Gastrocnemius medialis (tissue), 4 donors: Measurements from ENCODE around the gene MS4A4E. TPM values are rescaled to one million over a fixed set of nuclear protein-coding genes. Genes with fewer than 3 reads are reported as not detected.

Experiments
- ATAC-seq, 2 donors: fragments of 150-250 bp; one replicate each; pipeline ENCODE4 v1.9.1; 2016
- DNase-seq, 2 donors: peaks; one replicate each; pipeline ENCODE4 v3.0.0-alpha.2; 2019
- H3K27ac ChIP-seq, 4 donors: fragments of 200-600 bp; sonication (generic); 1 replicate in 1 of 4; 2 replicates in 3 of 4; pipeline ENCODE4 v1.5.1; 2016 to 2018; ENCODE audit warnings: mild to moderate bottlenecking in 2 of 4, moderate library complexity in 1 of 4
- H3K27me3 ChIP-seq, 3 donors: fragments of 200-600 bp; sonication (generic) in 2 of 3; 1 replicate in 1 of 3; 2 replicates in 2 of 3; pipeline versions ENCODE4 v1.5.1 to v1.6.0; 2016 to 2019; ENCODE audit warnings: mild to moderate bottlenecking in 1 of 3, moderate library complexity in 1 of 3
- H3K36me3 ChIP-seq, 2 donors: fragments of 200-600 bp; sonication (generic) in 1 of 2; one replicate each; pipeline ENCODE4 v1.5.1; 2017 to 2018
- H3K4me1 ChIP-seq, 2 donors: fragments of 200-600 bp; sonication (generic) in 1 of 2; one replicate each; pipeline ENCODE4 v1.5.1; 2016 to 2017; ENCODE audit warnings: mild to moderate bottlenecking in 2 of 2
- H3K4me3 ChIP-seq, 4 donors: fragments of 200-600 bp; sonication (generic) in 3 of 4; 1 replicate in 1 of 4; 2 replicates in 3 of 4; pipeline ENCODE4 v1.5.1; 2016 to 2019; ENCODE audit warnings: mild to moderate bottlenecking in 2 of 4
- H3K9me3 ChIP-seq, 3 donors: fragments of 200-600 bp; sonication (generic) in 2 of 3; 1 replicate in 1 of 3; 2 replicates in 2 of 3; pipeline ENCODE4 v1.5.1; 2016 to 2019
- CTCF ChIP-seq, 5 experiments: fragments of 450-650 bp in 3 of 5; fragments of 200-600 bp in 2 of 5; sonication (generic) in 2 of 5; IDR thresholded peaks in 4 of 5; conservative IDR thresholded peaks in 1 of 5; 1 replicate in 4 of 5; 2 replicates in 1 of 5; pipeline ENCODE4 v1.5.1; 2016 to 2019; ENCODE audit warnings: antibody characterized with exemption in 5 of 5, mild to moderate bottlenecking in 3 of 5, moderate library complexity in 3 of 5
- POLR2A ChIP-seq, 2 donors: fragments of 450-650 bp; IDR thresholded peaks; one replicate each; pipeline ENCODE4 v1.6.1; 2017; ENCODE audit warnings: antibody characterized with exemption in 2 of 2, mild to moderate bottlenecking in 2 of 2, moderate library complexity in 2 of 2
- in situ Hi-C, 4 donors: fragments of 200-750 bp; cut with MboI; loops; one replicate each; pipeline versions ENCODE4 v1.15.0 to v1.8.0; 2017; ENCODE audit warnings: low sequenced_read_pairs in 4 of 4
- intact Hi-C: fragments of 100-400 bp; cut with DNase I; formaldehyde crosslinking; loops from one replicate; pipeline ENCODE4 v1.15.1; 2023; ENCODE audit warnings: low total_unique reads
- microRNA-seq, 2 donors: library from miRNA; unstranded; fragments of <30 nt; microRNA quantifications; one replicate each; pipeline ENCODE4, GENCODE V29; 2016; ENCODE audit warnings: borderline replicate concordance in 2 of 2
- total RNA-seq, 4 donors: library from RNA; depleted of rRNA; stranded (reverse); fragments of >200 nt; gene quantifications; one replicate each; pipeline versions ENCODE4 v1.1.0 to v1.2.3, GENCODE V29; 2016

The MS4A4E gene
- total RNA-seq, 4 donors from 2014 or later, result 2.8 TPM; not detected in 3

GRCh38 chr11:60150279-60150678 is 92.7 kb downstream of the MS4A4E start:
- TF ChIP-seq CTCF (IDR thresholded peaks at IDR 0.05 in 4 of 5, conservative IDR thresholded peaks at IDR 0.05 in 1 of 5), result no peak
- no peak for TF ChIP-seq POLR2A (IDR thresholded peaks at IDR 0.05)
- Histone ChIP-seq H3K4me1 (no peaks in the 10 kb centered on the region), H3K27me3 (no peaks in the 10 kb centered on the region), H3K36me3 (no peaks in the 10 kb centered on the region), H3K9me3 (peaks cover 0 to 5% (median 0%) of the 10 kb centered on the region in 3 donors), H3K4me3 (no peak overlapping the region), H3K27ac (no peak overlapping the region)
- intact Hi-C loops, result no loop called here
- DNase-seq (no peak), ATAC-seq (no peak)
- in situ Hi-C loops, result no loop called here

Small RNAs within 50 kb of the gene (microRNA-seq; reads per million reads assigned to microRNA genes)
- gene MIR6503, result 0 to 1.2 reads per million in 2 donors

Other genes with a start within 250 kb of the MS4A4E start
- gene OOSP4B, start 226.0 kb downstream of the MS4A4E start, total RNA-seq, result not detected
- not detected for gene OOSP2, start 202.7 kb downstream of the MS4A4E start, total RNA-seq
- gene MS4A3, start 186.5 kb downstream of the MS4A4E start, total RNA-seq, result not detected
- gene MS4A2, start 154.5 kb downstream of the MS4A4E start, total RNA-seq, result under 1 TPM in 1 of 4 donors, not detected in 3; 0.39 TPM
- 10 to 100 TPM in 3 of 4 donors, 1 to 10 TPM in 1; 4.6 to 26.6 (median 18.8) TPM for gene MS4A6A, start 60.1 kb downstream of the MS4A4E start, total RNA-seq
- 10 to 100 TPM in 1 of 4 donors, 1 to 10 TPM in 3; 5.8 to 15.6 (median 8.4) TPM for gene MS4A4A, start 37.5 kb upstream of the MS4A4E start, total RNA-seq
- gene MS4A6E, start 84.1 kb upstream of the MS4A4E start, total RNA-seq, result not detected
- 1 to 10 TPM; 2.5 to 8.9 (median 7.4) TPM for gene MS4A7, start 135.4 kb upstream of the MS4A4E start, total RNA-seq
- gene MS4A14, start 153.3 kb upstream of the MS4A4E start, total RNA-seq, result under 1 TPM; 0.10 to 0.56 (median 0.27) TPM
- gene MS4A5, start 186.4 kb upstream of the MS4A4E start, total RNA-seq, result not detected
- under 1 TPM in 1 of 4 donors, not detected in 3; 0.10 TPM for gene MS4A1, start 212.7 kb upstream of the MS4A4E start, total RNA-seq
- gene MS4A12, start 249.6 kb upstream of the MS4A4E start, total RNA-seq, result under 1 TPM in 1 of 4 donors, not detected in 3; 0.75 TPM